Trophoblast cell (in vitro differentiated cells and primary cell): ENCODE results near the gene CD244.

ENCODE experiments used
- DNase-seq, 2 donors: peaks; one replicate each; pipeline ENCODE4 v3.0.0-alpha.2; 2016
- H2AFZ ChIP-seq: 2 replicates; pipeline ENCODE4 v1.6.1; 2013; ENCODE audit warnings: low read length, moderate library complexity, mild to moderate bottlenecking; ENCODE audit not compliant: insufficient read depth, poor library complexity
- H2AK5ac ChIP-seq: 2 replicates; pipeline ENCODE4 v1.6.1; 2013; ENCODE audit warnings: mild to moderate bottlenecking, low read length
- H2BK120ac ChIP-seq: 2 replicates; pipeline ENCODE4 v1.6.1; 2013; ENCODE audit warnings: low read length, mild to moderate bottlenecking, moderate library complexity; ENCODE audit not compliant: insufficient read depth, poor library complexity
- H2BK12ac ChIP-seq: 2 replicates; pipeline ENCODE4 v1.6.1; 2013; ENCODE audit warnings: mild to moderate bottlenecking, low read length, moderate library complexity
- H2BK5ac ChIP-seq: 2 replicates; pipeline ENCODE4 v1.6.1; 2013; ENCODE audit warnings: low read length, low read depth, moderate library complexity, mild to moderate bottlenecking; ENCODE audit not compliant: poor library complexity
- H3K14ac ChIP-seq: 2 replicates; pipeline ENCODE4 v1.6.1; 2013; ENCODE audit warnings: mild to moderate bottlenecking, low read length
- H3K18ac ChIP-seq: 2 replicates; pipeline ENCODE4 v1.6.1; 2013; ENCODE audit warnings: mild to moderate bottlenecking, low read length
- H3K23ac ChIP-seq: 2 replicates; pipeline ENCODE4 v1.6.1; 2013; ENCODE audit warnings: low read length
- H3K27ac ChIP-seq: 2 replicates; pipeline ENCODE4 v1.5.1; 2013; ENCODE audit warnings: low read depth, mild to moderate bottlenecking, inconsistent platforms, low read length, moderate library complexity
- H3K27me3 ChIP-seq: 2 replicates; pipeline ENCODE4 v1.6.1; 2013; ENCODE audit warnings: inconsistent platforms, mild to moderate bottlenecking, low read length, moderate library complexity; ENCODE audit not compliant: insufficient read depth
- H3K36me3 ChIP-seq, 2 experiments: 1 replicate in 1 of 2; 2 replicates in 1 of 2; pipeline ENCODE4 v1.6.1; 2013; ENCODE audit warnings: low read length in 2 of 2, mild to moderate bottlenecking in 2 of 2, moderate library complexity in 1 of 2; ENCODE audit not compliant: insufficient read depth in 2 of 2, control insufficient read depth in 1 of 2
- H3K4ac ChIP-seq: 2 replicates; pipeline ENCODE4 v1.6.1; 2013; ENCODE audit warnings: low read depth, mild to moderate bottlenecking, low read length, moderate library complexity
- H3K4me1 ChIP-seq, 2 experiments: 1 replicate in 1 of 2; 2 replicates in 1 of 2; pipeline ENCODE4 v1.6.1; 2013; ENCODE audit warnings: low read length in 2 of 2, mild to moderate bottlenecking in 2 of 2, moderate library complexity in 1 of 2; ENCODE audit not compliant: insufficient read depth in 2 of 2, control insufficient read depth in 1 of 2
- H3K4me2 ChIP-seq: 2 replicates; pipeline ENCODE4 v1.6.1; 2013; ENCODE audit warnings: inconsistent platforms, mild to moderate bottlenecking, low read length, moderate library complexity
- H3K4me3 ChIP-seq: 2 replicates; pipeline ENCODE4 v1.5.1; 2013; ENCODE audit warnings: mild to moderate bottlenecking, low read depth, low read length, inconsistent platforms
- H3K79me1 ChIP-seq: one replicate; pipeline ENCODE4 v1.6.1; 2013; ENCODE audit warnings: low read length
- H3K79me2 ChIP-seq: 2 replicates; pipeline ENCODE4 v1.6.1; 2013; ENCODE audit warnings: low read length, mild to moderate bottlenecking; ENCODE audit not compliant: control insufficient read depth, insufficient read depth, poor library complexity
- H3K9ac ChIP-seq: 2 replicates; pipeline ENCODE4 v1.6.1; 2013; ENCODE audit warnings: mild to moderate bottlenecking, low read length
- H3K9me3 ChIP-seq: 2 replicates; pipeline ENCODE4 v1.6.1; 2013; ENCODE audit warnings: low read depth, mild to moderate bottlenecking, control low read depth, inconsistent platforms, low read length; ENCODE audit not compliant: insufficient read depth
- H4K12ac ChIP-seq: 2 replicates; pipeline ENCODE4 v1.6.1; 2013; ENCODE audit warnings: low read depth, mild to moderate bottlenecking, low read length, moderate library complexity
- H4K8ac ChIP-seq: 2 replicates; pipeline ENCODE4 v1.6.1; 2013; ENCODE audit warnings: low read depth, mild to moderate bottlenecking, low read length, moderate library complexity
- H4K91ac ChIP-seq: one replicate; pipeline ENCODE4 v1.6.1; 2013; ENCODE audit warnings: low read depth, mild to moderate bottlenecking, low read length, moderate library complexity
- WGBS: extraction: QIAGEN DNeasy Blood & Tissue Kit; methylation state at CpG from one replicate; pipeline ENCODE4 v1.1.7; 2013; ENCODE audit warnings: missing lambda C conversion rate; ENCODE audit not compliant: insufficient read length, insufficient coverage; ENCODE audit errors: extremely low coverage; 5-methylcytosine and 5-hydroxymethylcytosine counted together

CD244 gene

GRCh38 chr1:160797271-160797709 is 65.4 kb downstream of the CD244 start:
- no peak overlapping the region for H4K8ac ChIP-seq
- no peaks in the 10 kb centered on the region for H3K79me1 ChIP-seq
- H3K18ac ChIP-seq = no peak overlapping the region
- no peaks in the 10 kb centered on the region for H3K36me3 ChIP-seq
- no peak overlapping the region for H3K27ac ChIP-seq
- H3K4me1 ChIP-seq = no peaks in the 10 kb centered on the region
- no peak overlapping the region for H2BK5ac ChIP-seq
- no peak overlapping the region for H3K23ac ChIP-seq
- H3K14ac ChIP-seq = no peak overlapping the region
- H2BK12ac ChIP-seq = no peak overlapping the region
- WGBS = no CpG with 5 or more reads among the region's 3 CpGs
- peaks cover 3% of the 10 kb centered on the region for H3K9me3 ChIP-seq
- H2AK5ac ChIP-seq = no peak overlapping the region
- H4K91ac ChIP-seq = no peak overlapping the region
- no peak overlapping the region for H4K12ac ChIP-seq
- no peaks in the 10 kb centered on the region for H3K27me3 ChIP-seq
- H3K4ac ChIP-seq = no peak overlapping the region
- H2AFZ ChIP-seq = no peak overlapping the region
- no peak for DNase-seq
- no peaks in the 10 kb centered on the region for H3K79me2 ChIP-seq
- H3K9ac ChIP-seq = no peak overlapping the region
- no peak overlapping the region for H2BK120ac ChIP-seq
- no peak overlapping the region for H3K4me3 ChIP-seq
- no peak overlapping the region for H3K4me2 ChIP-seq

- H3K14ac ChIP-seq = no peak within 1 kb of the TSS
- H2BK5ac ChIP-seq = no peak within 1 kb of the TSS
- no peak within 1 kb of the TSS for H2AFZ ChIP-seq
- no peak within 1 kb of the TSS for H3K23ac ChIP-seq
- no peak within 1 kb of the TSS for H4K12ac ChIP-seq
- no peak within 1 kb of the TSS for H3K9ac ChIP-seq
- H3K36me3 ChIP-seq = no peaks in the 10 kb centered on the region
- H3K4ac ChIP-seq = no peak within 1 kb of the TSS
- DNase-seq = peak in 1 of 2 donors; percentile 17
- no peaks in the 10 kb centered on the region for H3K79me2 ChIP-seq
- no peak within 1 kb of the TSS for H2BK120ac ChIP-seq
- no peak within 1 kb of the TSS for H3K4me3 ChIP-seq
- no peaks in the 10 kb centered on the region for H3K27me3 ChIP-seq
- H4K8ac ChIP-seq = no peak within 1 kb of the TSS
- no peak within 1 kb of the TSS for H4K91ac ChIP-seq
- no peaks in the 10 kb centered on the region for H3K79me1 ChIP-seq
- H3K4me1 ChIP-seq = no peaks in the 10 kb centered on the region
- H3K27ac ChIP-seq = no peak within 1 kb of the TSS
- no peak within 1 kb of the TSS for H3K4me2 ChIP-seq
- H2BK12ac ChIP-seq = no peak within 1 kb of the TSS
- H2AK5ac ChIP-seq = no peak within 1 kb of the TSS
- no CpG with 5 or more reads among the region's 4 CpGs for WGBS
- H3K18ac ChIP-seq = no peak within 1 kb of the TSS
- H3K9me3 ChIP-seq = no peaks in the 10 kb centered on the region
These were observed 66.7 kb downstream of the CD244 start, which contains the start of gene LY9 for GRCh38 chr1:160795951-160796383. Gene LY9 (plus strand): TSS chr1:160796174. CDS start chr1:160796188, 14 bp downstream.

- H3K9me3 ChIP-seq = no peaks in the 10 kb centered on the region
- H2AK5ac ChIP-seq = no peak overlapping the region
- H2AFZ ChIP-seq = no peak overlapping the region
- H3K27ac ChIP-seq = no peak overlapping the region
- no peak for DNase-seq
- no peak overlapping the region for H4K91ac ChIP-seq
- H3K4ac ChIP-seq = no peak overlapping the region
- no peaks in the 10 kb centered on the region for H3K4me1 ChIP-seq
- H2BK12ac ChIP-seq = no peak overlapping the region
- no peak overlapping the region for H2BK120ac ChIP-seq
- H3K23ac ChIP-seq = no peak overlapping the region
- no peak overlapping the region for H2BK5ac ChIP-seq
- no peak overlapping the region for H3K4me2 ChIP-seq
- no peaks in the 10 kb centered on the region for H3K79me2 ChIP-seq
- no peaks in the 10 kb centered on the region for H3K79me1 ChIP-seq
- no peak overlapping the region for H3K18ac ChIP-seq
- no peak overlapping the region for H3K14ac ChIP-seq
- no peak overlapping the region for H3K9ac ChIP-seq
- no peak overlapping the region for H3K4me3 ChIP-seq
- no CpG with 5 or more reads among the region's 3 CpGs for WGBS
- no peak overlapping the region for H4K8ac ChIP-seq
- no peaks in the 10 kb centered on the region for H3K36me3 ChIP-seq
- H3K27me3 ChIP-seq = no peaks in the 10 kb centered on the region
- H4K12ac ChIP-seq = no peak overlapping the region
These were observed 68.3 kb downstream of the CD244 start for GRCh38 chr1:160794376-160794775.

DNA sequence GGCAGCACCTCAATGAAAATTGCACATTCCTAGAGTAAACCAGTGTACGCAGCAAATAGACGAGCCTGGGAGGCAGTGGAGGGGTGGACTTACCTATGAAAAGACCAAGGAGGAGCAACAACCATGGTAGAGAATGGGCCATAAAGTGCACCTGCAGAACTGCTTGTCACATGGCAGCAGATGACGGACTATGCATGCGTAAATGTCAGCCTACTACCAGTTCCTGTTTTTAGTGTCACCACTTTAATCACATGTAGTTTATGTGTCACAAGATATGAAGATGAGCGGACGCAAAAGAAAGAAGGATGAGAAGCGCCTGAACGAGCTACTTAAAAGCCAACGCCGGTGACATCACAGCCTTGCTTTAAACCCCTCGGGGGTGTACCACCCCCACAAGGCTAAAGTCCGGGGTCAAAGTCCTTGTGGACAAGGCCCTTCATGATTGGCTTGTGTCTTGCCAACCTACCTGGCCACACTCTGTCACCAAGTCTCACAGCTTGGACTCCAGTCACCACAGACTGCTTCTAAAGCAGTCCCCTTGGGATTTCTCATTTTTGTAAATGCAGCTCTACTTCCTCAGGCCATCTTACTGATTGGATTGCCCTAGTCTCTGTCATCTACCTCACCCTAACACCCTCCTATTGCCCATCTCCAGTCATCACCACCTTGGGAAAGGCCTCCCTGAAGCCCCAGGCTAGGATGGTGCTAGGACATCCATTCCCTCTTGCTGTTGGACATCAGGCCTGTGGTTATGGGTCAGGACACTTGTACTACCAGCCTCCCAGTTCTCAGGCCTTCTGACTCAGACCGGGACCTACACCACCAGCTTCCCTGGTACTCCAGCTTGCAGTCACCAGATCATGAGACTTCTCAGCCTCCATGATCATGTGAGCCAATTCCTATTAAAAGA is 72.7 kb downstream of the CD244 start:
- no peak overlapping the region for H3K23ac ChIP-seq
- no peak overlapping the region for H4K12ac ChIP-seq
- no peak overlapping the region for H2BK12ac ChIP-seq
- H3K36me3 ChIP-seq = no peaks in the 10 kb centered on the region
- no peak overlapping the region for H4K8ac ChIP-seq
- H3K4ac ChIP-seq = no peak overlapping the region
- H3K4me2 ChIP-seq = no peak overlapping the region
- no CpG with 5 or more reads among the region's 13 CpGs for WGBS
- H2BK5ac ChIP-seq = no peak overlapping the region
- H3K79me2 ChIP-seq = no peaks in the 10 kb centered on the region
- no peaks in the 10 kb centered on the region for H3K79me1 ChIP-seq
- no peaks in the 10 kb centered on the region for H3K27me3 ChIP-seq
- DNase-seq = peak in 1 of 2 donors; percentile 25
- H4K91ac ChIP-seq = no peak overlapping the region
- no peak overlapping the region for H3K9ac ChIP-seq
- H3K27ac ChIP-seq = no peak overlapping the region
- no peak overlapping the region for H2AFZ ChIP-seq
- H3K9me3 ChIP-seq = no peaks in the 10 kb centered on the region
- no peaks in the 10 kb centered on the region for H3K4me1 ChIP-seq
- H3K4me3 ChIP-seq = peak overlapping the region; percentile 19
- H3K18ac ChIP-seq = no peak overlapping the region
- no peak overlapping the region for H3K14ac ChIP-seq
- H2BK120ac ChIP-seq = no peak overlapping the region
- H2AK5ac ChIP-seq = no peak overlapping the region
